Mammary epithelial cell (primary cell): ENCODE data around the gene MEGF11.

Experiments used
- CTCF ChIP-seq, 2 donors: IDR thresholded peaks in 1 of 2; conservative IDR thresholded peaks in 1 of 2; 2 replicates each; pipeline ENCODE4 v1.5.1; 2011 to 2012; ENCODE audit warnings: inconsistent platforms in 2 of 2, low read length in 2 of 2, mild to moderate bottlenecking in 2 of 2, control low read depth in 1 of 2, low read depth in 1 of 2; ENCODE audit not compliant: insufficient read depth in 1 of 2; ENCODE audit errors: extremely low read depth in 1 of 2
- EZH2 ChIP-seq: IDR thresholded peaks from 2 replicates; pipeline ENCODE4 v1.6.1; 2012; ENCODE audit warnings: low read length, inconsistent platforms, borderline replicate concordance

- no peak for TF ChIP-seq CTCF (conservative IDR thresholded peaks at IDR 0.05 in 1 of 2, IDR thresholded peaks at IDR 0.05 in 1 of 2; ENCODE audit: extremely low read depth in 1 of 2, insufficient read depth in 1 of 2, low read depth in 1 of 2, low read length in 2 of 2)
- no peak for TF ChIP-seq EZH2
These were observed 314.9 kb downstream of the MEGF11 start for GRCh38 chr15:65938604-65939003.
